Measurements from ENCODE around the gene PNMA6E.

- TF ChIP-seq CTCF (IDR thresholded peaks at IDR 0.05) (no peak), POLR2A (IDR thresholded peaks at IDR 0.05) (no peak)
These were observed 34.1 kb downstream of the PNMA6E start for GRCh38 chrX:153366878-153367538.
